NB4 (cell line): ENCODE measurements around the gene SLC2A3.
A peak's percentile ranks its signal among the peaks of the same experiment; 100 is the strongest.
"Not testable (repeated sequence)": the region's sequence is repeated elsewhere in the genome, so short reads cannot be mapped to it uniquely, and the experiment has no call there.

Experiments
- DNase-seq: peaks from one replicate; pipeline ENCODE4 v3.0.0; 2010; ENCODE audit warnings: low read depth
- H3K4me3 ChIP-seq: one replicate; pipeline ENCODE4 v1.5.1; 2011; ENCODE audit warnings: mild to moderate bottlenecking, low read depth, low read length, moderate library complexity
- MYC ChIP-seq: IDR thresholded peaks from 2 replicates; pipeline ENCODE4 v1.6.1; 2011; ENCODE audit warnings: low read depth, low read length
- POLR2A ChIP-seq: IDR thresholded peaks from 2 replicates; pipeline ENCODE4 v1.6.1; 2011; ENCODE audit warnings: mild to moderate bottlenecking; ENCODE audit not compliant: insufficient read length; ENCODE audit errors: extremely low read depth
- TF ChIP-seq, protein P1 (sequence below): IDR thresholded peaks from 2 replicates; pipeline ENCODE4 v1.6.1; 2011; ENCODE audit warnings: low read depth, low read length
- TF ChIP-seq, protein P2 (sequence below): IDR thresholded peaks from one replicate; pipeline ENCODE4 v1.5.1; 2012; ENCODE audit warnings: low read depth, low read length

The SLC2A3 gene

DNA sequence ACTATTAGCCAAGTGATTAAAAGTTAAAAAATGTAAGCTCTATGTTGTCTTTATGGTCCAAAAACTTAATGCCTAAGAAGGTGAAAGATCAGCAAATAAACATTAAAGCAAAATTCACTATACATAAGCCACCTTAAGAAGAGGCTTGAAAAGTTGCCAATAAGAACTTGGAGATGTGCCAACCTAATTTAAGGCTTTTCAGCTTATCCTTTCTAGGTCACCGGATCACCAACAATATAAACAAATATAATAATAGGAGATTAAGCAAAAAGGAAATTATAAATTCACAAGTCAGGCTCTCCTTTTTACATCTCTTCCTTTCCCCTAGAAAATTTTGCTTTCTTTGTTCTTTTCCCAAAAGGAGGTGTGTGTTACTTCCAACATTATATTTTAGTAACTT, 30.9 kb downstream of the SLC2A3 start:
- no peak for DNase-seq
- TF ChIP-seq, protein P1, sequence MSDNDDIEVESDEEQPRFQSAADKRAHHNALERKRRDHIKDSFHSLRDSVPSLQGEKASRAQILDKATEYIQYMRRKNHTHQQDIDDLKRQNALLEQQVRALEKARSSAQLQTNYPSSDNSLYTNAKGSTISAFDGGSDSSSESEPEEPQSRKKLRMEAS = no peak
- no peak for TF ChIP-seq POLR2A
- TF ChIP-seq, protein P2, sequence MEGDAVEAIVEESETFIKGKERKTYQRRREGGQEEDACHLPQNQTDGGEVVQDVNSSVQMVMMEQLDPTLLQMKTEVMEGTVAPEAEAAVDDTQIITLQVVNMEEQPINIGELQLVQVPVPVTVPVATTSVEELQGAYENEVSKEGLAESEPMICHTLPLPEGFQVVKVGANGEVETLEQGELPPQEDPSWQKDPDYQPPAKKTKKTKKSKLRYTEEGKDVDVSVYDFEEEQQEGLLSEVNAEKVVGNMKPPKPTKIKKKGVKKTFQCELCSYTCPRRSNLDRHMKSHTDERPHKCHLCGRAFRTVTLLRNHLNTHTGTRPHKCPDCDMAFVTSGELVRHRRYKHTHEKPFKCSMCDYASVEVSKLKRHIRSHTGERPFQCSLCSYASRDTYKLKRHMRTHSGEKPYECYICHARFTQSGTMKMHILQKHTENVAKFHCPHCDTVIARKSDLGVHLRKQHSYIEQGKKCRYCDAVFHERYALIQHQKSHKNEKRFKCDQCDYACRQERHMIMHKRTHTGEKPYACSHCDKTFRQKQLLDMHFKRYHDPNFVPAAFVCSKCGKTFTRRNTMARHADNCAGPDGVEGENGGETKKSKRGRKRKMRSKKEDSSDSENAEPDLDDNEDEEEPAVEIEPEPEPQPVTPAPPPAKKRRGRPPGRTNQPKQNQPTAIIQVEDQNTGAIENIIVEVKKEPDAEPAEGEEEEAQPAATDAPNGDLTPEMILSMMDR = no peak
- TF ChIP-seq MYC = no peak
- H3K4me3 ChIP-seq = no peak overlapping the region

DNA sequence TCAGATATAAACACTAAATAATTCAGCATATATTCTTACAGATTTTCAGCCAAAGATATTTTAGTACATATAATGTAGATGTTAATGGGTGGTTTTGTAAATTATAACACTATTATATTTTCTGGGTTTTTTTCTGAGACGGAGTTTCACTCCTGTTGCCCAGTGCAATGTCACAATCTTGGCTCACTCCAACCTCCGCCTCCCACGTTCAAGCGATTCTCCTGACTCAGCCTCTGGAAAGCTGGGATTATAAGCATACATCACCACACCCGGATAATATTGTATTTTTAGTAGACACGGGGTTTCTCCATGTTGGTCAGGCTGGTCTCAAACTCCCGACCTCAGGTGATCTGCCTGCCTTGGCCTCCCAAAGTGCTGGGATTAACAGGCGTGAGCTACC, 33.6 kb downstream of the SLC2A3 start:
- DNase-seq, H3K4me3 ChIP-seq: not testable (repeated sequence)

DNA sequence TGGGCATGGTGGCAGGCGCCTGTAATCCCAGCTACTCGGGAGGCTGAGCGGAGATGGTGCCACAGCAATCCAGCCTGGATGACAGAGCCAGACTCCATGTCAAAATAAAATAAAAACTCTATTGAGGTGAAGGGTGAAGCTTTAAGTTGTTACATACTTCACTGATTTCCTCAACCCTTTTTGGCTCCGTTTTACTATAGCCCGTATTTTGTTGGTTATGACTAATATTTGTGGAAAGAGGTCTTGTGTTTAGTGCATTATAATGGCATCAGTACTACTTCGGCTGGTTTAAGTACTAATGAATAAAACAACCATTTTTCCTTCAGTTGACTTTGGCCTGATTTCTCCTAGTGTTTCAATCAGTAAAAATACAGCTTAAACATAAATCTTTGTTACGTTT, 36.2 kb downstream of the SLC2A3 start:
- TF ChIP-seq POLR2A = no peak
- TF ChIP-seq, protein P2 = no peak
- no peak for TF ChIP-seq MYC
- TF ChIP-seq, protein P1 = no peak
- H3K4me3 ChIP-seq = no peak overlapping the region
- no peak for DNase-seq

DNA sequence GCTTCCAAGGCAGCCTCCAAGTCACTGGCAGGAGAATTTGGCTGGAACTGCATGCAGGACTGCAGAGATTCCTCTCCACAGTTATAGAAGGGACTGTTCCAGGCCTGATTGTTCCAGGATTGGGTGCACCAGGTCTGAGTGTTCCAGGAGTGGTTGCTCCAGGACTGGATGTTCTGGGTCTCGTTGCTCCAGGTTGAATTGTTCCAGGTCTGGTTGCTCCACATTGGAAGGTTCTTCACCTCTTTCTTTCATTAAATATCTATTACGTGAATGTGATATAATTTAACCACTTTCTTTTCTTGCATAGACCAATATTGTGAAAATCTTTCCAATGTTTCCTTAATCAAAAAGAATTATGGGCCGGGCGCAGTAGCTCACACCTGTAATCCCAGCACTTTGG, 39.3 kb downstream of the SLC2A3 start:
- H3K4me3 ChIP-seq, DNase-seq: not testable (repeated sequence)

DNA sequence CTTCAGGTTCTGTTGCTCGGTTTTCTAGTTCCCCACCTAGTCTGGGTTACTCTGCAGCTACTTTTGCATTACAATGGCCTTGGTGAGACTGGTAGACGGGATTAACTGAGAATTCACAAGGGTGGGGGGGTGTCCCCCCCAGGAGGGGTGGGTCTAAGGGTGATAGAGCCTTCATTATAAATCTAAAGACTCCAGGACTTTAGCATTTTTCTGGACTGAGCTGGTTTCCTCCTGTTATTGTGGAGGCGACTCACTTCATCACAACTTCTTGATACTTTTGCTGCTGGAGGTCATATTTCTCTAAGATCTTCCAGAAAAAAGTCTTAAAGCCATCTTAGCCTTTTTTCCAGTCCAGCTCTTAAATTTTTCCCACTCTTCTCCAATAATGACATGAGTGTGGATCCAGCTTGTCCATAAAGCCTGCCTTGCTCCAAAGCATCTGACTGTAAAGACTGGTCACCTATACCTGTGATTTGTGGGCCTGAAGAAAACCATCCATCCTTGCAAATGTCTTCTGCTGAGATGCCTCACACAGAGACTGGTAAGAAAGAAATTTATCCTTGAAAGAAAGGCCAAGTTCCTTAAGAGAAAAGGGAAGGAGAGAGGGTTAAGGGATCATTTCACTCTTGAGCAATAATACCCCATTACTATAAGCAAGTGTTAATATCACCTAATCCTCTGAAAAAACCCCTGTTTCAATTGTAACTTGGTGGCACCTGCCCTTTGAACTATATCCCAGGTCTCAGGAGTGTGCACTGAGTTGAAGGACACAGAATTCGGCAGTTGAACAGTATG, 43.6 kb downstream of the SLC2A3 start:
- TF ChIP-seq POLR2A (no peak), MYC (no peak)
- TF ChIP-seq, protein P2 = no peak
- TF ChIP-seq, protein P1 = no peak
- no peak overlapping the region for H3K4me3 ChIP-seq
- no peak for DNase-seq

DNA sequence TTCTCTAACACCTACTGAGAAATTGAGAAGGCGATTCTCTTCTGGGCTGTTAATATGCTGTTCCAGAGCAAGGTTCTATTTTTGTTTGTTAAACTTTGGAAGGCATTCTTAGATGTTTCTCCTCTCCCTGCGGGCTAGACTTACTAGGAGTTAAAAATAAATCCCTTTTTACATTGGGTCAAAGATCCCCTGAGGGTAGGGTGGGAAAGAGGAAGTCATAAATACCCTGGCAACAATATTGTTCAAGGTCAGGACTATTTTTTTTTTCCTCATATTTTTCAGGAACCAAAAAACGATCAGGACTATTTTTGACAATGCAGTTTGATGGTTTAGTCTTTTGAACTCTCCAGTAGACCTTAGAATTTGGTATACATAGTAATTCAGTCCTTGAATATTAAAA, 51.3 kb downstream of the SLC2A3 start:
- TF ChIP-seq POLR2A = no peak
- TF ChIP-seq, protein P2 = no peak
- peak; percentile 75 for DNase-seq
- H3K4me3 ChIP-seq = no peak overlapping the region

DNA sequence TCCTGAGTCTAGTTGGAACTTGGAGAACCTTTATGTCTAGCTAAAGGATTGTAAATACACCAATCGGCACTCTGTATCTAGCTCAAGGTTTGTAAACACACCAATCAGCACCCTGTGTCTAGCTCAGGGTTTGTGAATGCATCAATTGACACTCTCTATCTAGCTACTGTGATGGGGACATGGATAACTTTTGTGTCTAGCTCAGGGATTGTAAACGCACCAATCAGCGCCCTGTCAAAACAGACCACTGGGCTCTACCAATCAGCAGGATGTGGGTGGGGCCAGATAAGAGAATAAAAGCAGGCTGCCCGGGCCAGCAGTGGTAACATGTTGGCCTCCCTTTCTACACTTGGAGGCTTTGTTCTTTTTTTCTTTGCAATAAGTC, 54.3 kb downstream of the SLC2A3 start:
- not testable (repeated sequence) for H3K4me3 ChIP-seq, DNase-seq

DNA sequence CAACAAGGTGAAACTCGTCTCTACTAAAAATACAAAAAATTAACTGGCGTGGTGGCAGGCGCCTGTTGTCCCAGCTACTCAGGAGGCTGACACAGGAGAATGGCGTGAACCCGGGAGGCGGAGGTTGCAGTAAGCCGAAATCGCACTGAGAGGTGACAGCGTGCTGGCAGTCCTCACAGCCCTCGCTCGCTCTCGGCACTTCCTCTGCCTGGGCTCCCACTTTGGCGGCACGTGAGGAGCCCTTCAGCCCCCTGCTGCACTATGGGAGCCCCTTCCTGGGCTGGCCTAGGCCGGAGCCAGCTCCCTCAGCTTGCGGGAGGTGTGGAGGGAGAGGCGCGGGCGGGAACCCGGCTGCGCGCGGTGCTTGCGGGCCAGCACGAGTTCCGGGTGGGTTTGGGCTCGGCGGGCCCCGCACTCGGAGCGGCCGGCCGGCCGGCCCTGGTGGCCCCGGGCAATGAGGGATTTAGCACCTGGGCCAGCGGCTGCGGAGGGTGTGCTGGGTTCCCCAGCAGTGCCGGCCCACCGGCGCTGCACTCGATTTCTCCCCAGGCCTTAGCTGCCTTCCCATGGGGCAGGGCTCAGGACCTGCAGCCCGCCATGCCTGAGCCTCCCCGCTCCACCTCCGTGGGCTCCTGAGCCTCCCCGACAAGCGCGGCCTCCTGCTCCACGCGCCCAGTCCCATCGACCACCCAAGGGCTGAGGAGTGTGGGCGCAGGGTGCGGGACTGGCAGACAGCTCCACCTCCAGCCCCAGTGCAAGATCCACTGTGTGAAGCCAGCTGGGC, 54.8 kb downstream of the SLC2A3 start:
- H3K4me3 ChIP-seq, DNase-seq: not testable (repeated sequence)
